Panc1 (cell line): Measurements from ENCODE around the gene CD164L2. TPM values are rescaled to one million over a fixed set of nuclear protein-coding genes. Genes with fewer than 3 reads are reported as not detected.

ENCODE experiments used
- ATAC-seq: fragments of 200-7000 bp; cut with Tn5 transposase; 2 replicates; pipeline ENCODE4 v1.9.1; 2020; ENCODE audit warnings: mild to moderate bottlenecking, moderate library complexity
- BruUV-seq: library from RNA; stranded (reverse); fragments of 400-500 nt; replicated peaks from 2 replicates; lab custom pipeline; 2021; lab: Mats Ljungman, UMichigan
- CTCF ChIA-PET: fragments of 300-600 bp; sonication (Branson Sonifier 250); formaldehyde crosslinking; loops from one replicate; lab custom pipeline; 2022; ENCODE audit warnings: antibody characterized with exemption; lab: Charles Lee
- POLR2A ChIA-PET: fragments of 300-600 bp; sonication (Branson Sonifier 250); formaldehyde crosslinking; loops from one replicate; lab custom pipeline; 2022; ENCODE audit warnings: antibody characterized with exemption; lab: Charles Lee
- DNase-seq: peaks from one replicate; pipeline ENCODE4 v3.0.0-alpha.2; 2010; ENCODE audit warnings: low read depth, low spot score
- H3K27ac ChIP-seq: 2 replicates; pipeline ENCODE4 v1.5.1; 2011; ENCODE audit warnings: mild to moderate bottlenecking, low read length, inconsistent platforms
- H3K27me3 ChIP-seq: fragments of 200-500 bp; sonication (Bioruptor generic); 2 replicates; pipeline ENCODE4 v1.6.0; 2014; ENCODE audit warnings: low read length, inconsistent platforms; ENCODE audit not compliant: control insufficient read depth, insufficient read depth
- H3K36me3 ChIP-seq: fragments of 200-500 bp; sonication (Bioruptor generic); 2 replicates; pipeline ENCODE4 v1.5.1; 2014; ENCODE audit warnings: inconsistent platforms, mild to moderate bottlenecking, low read length, moderate library complexity; ENCODE audit not compliant: control insufficient read depth, insufficient read depth
- H3K4me1 ChIP-seq: 2 replicates; pipeline ENCODE4 v1.5.1; 2011; ENCODE audit warnings: inconsistent platforms, mild to moderate bottlenecking, low read length, moderate library complexity; ENCODE audit not compliant: control insufficient read depth, insufficient read depth
- H3K4me3 ChIP-seq, 2 experiments: 2 replicates each; pipeline ENCODE4 v1.5.1; 2011 to 2012; ENCODE audit warnings: low read depth in 2 of 2, low read length in 2 of 2, mild to moderate bottlenecking in 2 of 2, inconsistent platforms in 1 of 2, moderate library complexity in 1 of 2
- H3K9me3 ChIP-seq: fragments of 200-500 bp; sonication (Bioruptor generic); 2 replicates; pipeline ENCODE4 v1.5.1; 2014; ENCODE audit warnings: low read depth, mild to moderate bottlenecking, inconsistent platforms, low read length, moderate library complexity; ENCODE audit not compliant: control insufficient read depth, insufficient read depth
- CTCF ChIP-seq: fragments of 450-650 bp; IDR thresholded peaks from 2 replicates; pipeline ENCODE4 v1.5.1; 2017; ENCODE audit warnings: mild to moderate bottlenecking
- POLR2AphosphoS5 ChIP-seq: IDR thresholded peaks from 2 replicates; pipeline ENCODE4 v1.6.1; 2012; ENCODE audit warnings: mild to moderate bottlenecking, low read depth, low read length, moderate library complexity
- REST ChIP-seq, 2 experiments: IDR thresholded peaks; 2 replicates each; pipeline ENCODE4 v1.6.1; 2011 to 2012; ENCODE audit warnings: low read depth in 2 of 2, control low read depth in 1 of 2, low read length in 1 of 2, mild to moderate bottlenecking in 1 of 2, moderate library complexity in 1 of 2; ENCODE audit not compliant: insufficient read depth in 1 of 2
- SIN3A ChIP-seq: IDR thresholded peaks from 2 replicates; pipeline ENCODE4 v1.6.1; 2012; ENCODE audit warnings: low read depth, mild to moderate bottlenecking, low read length, moderate library complexity, borderline replicate concordance; ENCODE audit not compliant: insufficient read depth
- TCF7L2 ChIP-seq: IDR thresholded peaks from 2 replicates; pipeline ENCODE4 v1.6.1; 2011; ENCODE audit warnings: mild to moderate bottlenecking, low read depth, low read length, inconsistent platforms
- in situ Hi-C: cut with HindIII; loops from 2 replicates; pipeline ENCODE4 v1.10.0; 2016; ENCODE audit warnings: low sequenced_read_pairs, low pct_unique_long_range_greater_than_20kb
- intact Hi-C: fragments of 100-400 bp; cut with micrococcal nuclease; formaldehyde crosslinking; loops from one replicate; pipeline ENCODE4 v1.10.0; 2022; ENCODE audit not compliant: unreplicated experiment
- total RNA-seq: library from RNA; stranded (reverse); gene quantifications from one replicate; pipeline ENCODE4 v1.2.1, GENCODE V29; 2021; ENCODE audit not compliant: unreplicated experiment

CD164L2 gene
- total RNA-seq, 1 experiment from 2014 or later = 0.13 TPM

DNA sequence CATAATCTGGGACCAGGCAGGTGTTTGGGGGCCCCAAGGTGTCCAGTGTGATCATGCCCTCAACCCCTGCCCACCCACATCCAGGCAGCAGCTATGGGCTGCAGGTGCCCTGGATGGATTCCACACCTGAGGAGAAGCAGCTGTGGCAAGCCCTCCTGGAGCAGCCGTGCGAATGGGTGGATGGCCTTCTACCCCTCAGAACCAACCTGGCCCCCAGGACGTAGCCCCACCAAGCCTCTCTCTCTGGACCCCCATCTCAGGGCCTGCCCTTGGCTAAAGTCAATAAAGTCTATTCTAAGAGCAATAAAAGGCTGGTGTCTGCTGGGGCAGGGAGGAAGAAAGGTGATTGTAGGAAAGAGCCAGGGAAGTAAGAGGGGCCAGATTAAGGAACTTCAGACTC lies 29.5 kb downstream of the CD164L2 start:
- CTCF ChIA-PET = interaction anchor here (1.1 kb wide), 1 partner anchor 9 kb away, joined by 4 read pairs; no protein-coding TSS in a partner anchor
- Histone ChIP-seq H3K27me3 (no peaks in the 10 kb centered on the region), H3K9me3 (no peaks in the 10 kb centered on the region), H3K4me1 (peaks cover 16% of the 10 kb centered on the region), H3K36me3 (no peaks in the 10 kb centered on the region; the same call in 1 of the 2 replicates), H3K27ac (no peak overlapping the region), H3K4me3 (no peak overlapping the region)
- in situ Hi-C loops (no loop called here), intact Hi-C loops (no loop called here)
- no TSS peak for BruUV-seq
- no peak for TF ChIP-seq POLR2AphosphoS5
- POLR2A ChIA-PET = interaction anchor here (0.7 kb wide), 1 partner anchor 608 kb away, joined by 3 read pairs; no protein-coding TSS in a partner anchor
- ATAC-seq (no peak), DNase-seq (no peak)

GRCh38 chr1:27353166-27353565 lies 30.0 kb downstream of the CD164L2 start:
- POLR2A ChIA-PET = no interaction called here
- no peak for DNase-seq
- CTCF ChIA-PET = interaction anchor here (0.9 to 1.1 kb wide), 2 partner anchors 9 to 39 kb away, joined by 3 to 4 read pairs; no protein-coding TSS in a partner anchor
- H3K27ac ChIP-seq = no peak overlapping the region
- intact Hi-C loops = no loop called here
- H3K4me1 ChIP-seq = peaks cover 19% of the 10 kb centered on the region
- H3K9me3 ChIP-seq = no peaks in the 10 kb centered on the region
- no peak overlapping the region for H3K4me3 ChIP-seq
- ATAC-seq = no peak
- no TSS peak for BruUV-seq
- no peaks in the 10 kb centered on the region for H3K27me3 ChIP-seq
- in situ Hi-C loops = no loop called here
- no peaks in the 10 kb centered on the region; the same call in 1 of the 2 replicates for H3K36me3 ChIP-seq
- no peak for TF ChIP-seq REST (IDR thresholded peaks at IDR 0.05; ENCODE audit: insufficient read depth in 1 of 2, low read depth in 2 of 2, low read length in 1 of 2)
- no peak for TF ChIP-seq POLR2AphosphoS5

- TF ChIP-seq CTCF (no peak), TCF7L2 (no peak), REST (IDR thresholded peaks at IDR 0.05; ENCODE audit: insufficient read depth in 1 of 2, low read depth in 2 of 2, low read length in 1 of 2) (no peak), SIN3A (no peak), POLR2AphosphoS5 (no peak)
- peaks cover 19% of the 10 kb centered on the region for H3K4me1 ChIP-seq
- ATAC-seq (no peak), DNase-seq (no peak)
- H3K27me3 ChIP-seq = no peaks in the 10 kb centered on the region
- intact Hi-C loops (no loop called here), in situ Hi-C loops (no loop called here)
- BruUV-seq = no TSS peak
- peak overlapping the region; percentile 11 to 30; a peak in 2 of 4 replicates for H3K4me3 ChIP-seq
- H3K9me3 ChIP-seq = no peaks in the 10 kb centered on the region
- ChIA-PET CTCF (no interaction called here), POLR2A (interaction anchor here (0.5 kb wide), 1 partner anchor 344 kb away, joined by 3 read pairs; no protein-coding TSS in a partner anchor)
- no peaks in the 10 kb centered on the region; the same call in 1 of the 2 replicates for H3K36me3 ChIP-seq
- H3K27ac ChIP-seq = peak overlapping the region; percentile 29; the same call in 1 of the 2 replicates
Measured at GRCh38 chr1:27351541-27352107, 31.5 kb downstream of the CD164L2 start.
